ENCODE results near the gene KRTAP22-2.

KRTAP22-2 gene

DNA sequence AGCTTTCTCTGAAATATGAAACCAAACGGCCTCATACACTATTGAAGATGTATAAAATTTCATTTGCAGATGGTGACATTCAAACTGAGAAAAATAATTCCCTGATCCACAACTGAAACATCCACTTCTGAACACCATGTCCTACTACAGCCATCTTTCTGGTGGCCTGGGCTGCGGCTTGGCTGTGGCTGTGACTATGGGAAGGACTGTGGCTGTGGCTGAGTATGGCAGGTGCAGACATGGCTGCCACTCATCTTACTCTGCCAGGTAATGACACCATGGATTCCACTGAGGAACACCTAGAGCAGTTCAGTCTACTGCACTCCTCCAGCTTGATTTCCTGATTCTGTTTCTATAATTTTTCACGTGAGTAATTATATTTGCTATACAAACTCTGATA is 30.3 kb upstream of the KRTAP22-2 start, which contains the start of gene KRTAP20-4:
Gene KRTAP20-4, plus strand, starts transcription at position 106 of the 400 bp plus-strand sequence.
- TF ChIP-seq, protein P1, sequence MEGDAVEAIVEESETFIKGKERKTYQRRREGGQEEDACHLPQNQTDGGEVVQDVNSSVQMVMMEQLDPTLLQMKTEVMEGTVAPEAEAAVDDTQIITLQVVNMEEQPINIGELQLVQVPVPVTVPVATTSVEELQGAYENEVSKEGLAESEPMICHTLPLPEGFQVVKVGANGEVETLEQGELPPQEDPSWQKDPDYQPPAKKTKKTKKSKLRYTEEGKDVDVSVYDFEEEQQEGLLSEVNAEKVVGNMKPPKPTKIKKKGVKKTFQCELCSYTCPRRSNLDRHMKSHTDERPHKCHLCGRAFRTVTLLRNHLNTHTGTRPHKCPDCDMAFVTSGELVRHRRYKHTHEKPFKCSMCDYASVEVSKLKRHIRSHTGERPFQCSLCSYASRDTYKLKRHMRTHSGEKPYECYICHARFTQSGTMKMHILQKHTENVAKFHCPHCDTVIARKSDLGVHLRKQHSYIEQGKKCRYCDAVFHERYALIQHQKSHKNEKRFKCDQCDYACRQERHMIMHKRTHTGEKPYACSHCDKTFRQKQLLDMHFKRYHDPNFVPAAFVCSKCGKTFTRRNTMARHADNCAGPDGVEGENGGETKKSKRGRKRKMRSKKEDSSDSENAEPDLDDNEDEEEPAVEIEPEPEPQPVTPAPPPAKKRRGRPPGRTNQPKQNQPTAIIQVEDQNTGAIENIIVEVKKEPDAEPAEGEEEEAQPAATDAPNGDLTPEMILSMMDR (IDR thresholded peaks at IDR 0.05): no peak
- TF ChIP-seq ZFX (IDR thresholded peaks at IDR 0.05; ENCODE audit: borderline replicate concordance): no peak
- no peak within 1 kb of the TSS for H3K27ac ChIP-seq

DNA sequence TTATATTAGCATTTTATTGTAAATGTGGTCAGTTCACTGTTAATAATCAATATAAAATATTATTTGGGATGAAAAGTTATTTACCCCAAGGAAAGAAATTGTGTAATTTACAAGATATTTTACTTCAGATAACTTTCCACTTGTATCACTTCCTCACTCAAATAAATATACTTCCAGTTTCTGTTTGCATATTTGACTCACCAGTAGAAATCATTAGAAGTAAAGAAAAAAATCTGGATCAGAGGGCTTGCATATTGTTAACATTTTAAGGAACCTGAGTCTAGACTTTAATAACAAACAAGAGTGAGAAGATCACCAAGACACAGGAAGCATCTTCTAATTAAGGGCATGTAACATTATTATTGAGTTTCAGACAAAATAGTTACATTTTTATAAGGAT is 29.9 kb upstream of the KRTAP22-2 start:
- TF ChIP-seq, protein P1 (IDR thresholded peaks at IDR 0.05): no peak
- TF ChIP-seq ZFX (IDR thresholded peaks at IDR 0.05; ENCODE audit: borderline replicate concordance): no peak
- no peak overlapping the region for H3K27ac ChIP-seq

DNA sequence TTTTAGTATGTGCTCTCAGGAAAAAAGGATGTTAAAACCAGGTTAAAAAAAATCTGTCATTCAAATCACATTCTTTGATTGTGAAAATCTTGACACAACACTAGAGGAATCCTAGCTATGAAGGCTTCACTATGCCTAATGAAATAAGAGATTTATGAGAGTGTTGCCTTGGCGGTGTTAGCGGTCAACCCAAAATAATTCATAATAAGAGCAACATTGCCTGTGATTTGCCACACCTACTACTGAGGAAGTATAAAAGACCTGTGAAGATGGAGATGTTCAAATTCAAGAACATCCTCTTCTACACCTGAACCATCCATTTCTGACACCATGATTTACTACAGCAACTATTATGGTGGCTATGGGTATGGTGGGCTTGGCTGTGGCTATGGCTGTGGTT is 25.9 kb upstream of the KRTAP22-2 start, which contains the start of gene KRTAP20-1:
Gene KRTAP20-1, plus strand, starts transcription at position 301 of the 400 bp plus-strand sequence. Its CDS starts 30 bp downstream, at position 331.
- TF ChIP-seq ZFX (IDR thresholded peaks at IDR 0.05; ENCODE audit: borderline replicate concordance): no peak
- TF ChIP-seq, protein P1 (IDR thresholded peaks at IDR 0.05): no peak
- H3K27ac ChIP-seq: no peak within 1 kb of the TSS

DNA sequence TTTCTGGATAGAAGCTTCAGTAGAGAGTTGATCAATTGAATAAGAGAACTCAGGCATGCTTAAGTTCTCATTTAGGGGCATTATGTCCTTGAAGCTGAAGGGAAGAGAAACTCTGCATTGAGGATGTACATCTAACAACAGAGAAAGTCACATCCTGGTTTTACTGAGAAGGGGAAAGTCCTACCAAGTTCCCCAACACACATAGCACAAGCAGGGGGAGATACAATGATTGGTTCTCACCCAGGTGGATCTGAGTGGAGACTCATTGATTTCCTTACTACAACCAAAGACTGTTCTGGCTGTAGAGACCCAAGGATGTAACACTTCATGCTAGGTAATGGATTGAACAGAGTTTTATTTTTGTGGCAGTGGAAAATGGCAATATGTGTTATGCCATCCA is 25.0 kb upstream of the KRTAP22-2 start:
- no peak overlapping the region for H3K27ac ChIP-seq
- no peak for TF ChIP-seq ZFX (IDR thresholded peaks at IDR 0.05; ENCODE audit: borderline replicate concordance)
- TF ChIP-seq, protein P1 (IDR thresholded peaks at IDR 0.05): no peak

DNA sequence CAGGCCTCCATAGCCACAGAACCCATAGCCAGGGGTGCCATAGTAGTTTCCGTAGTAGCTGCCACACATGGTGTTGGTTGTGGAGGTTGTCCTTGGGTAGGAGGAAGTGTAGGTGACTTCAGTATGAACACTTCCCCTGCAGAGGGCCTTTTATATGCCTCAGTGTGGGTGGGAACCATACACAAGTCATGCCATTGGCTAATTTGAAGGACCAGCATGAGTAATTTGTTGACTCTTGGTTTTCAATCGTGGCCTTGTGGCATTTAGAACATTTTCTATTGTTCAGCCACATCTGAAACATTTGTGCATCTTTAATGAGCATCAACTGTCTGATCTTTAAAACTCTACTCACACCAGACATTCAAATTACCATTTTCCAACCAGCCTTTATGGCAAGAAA is 23.6 kb upstream of the KRTAP22-2 start, which contains the start of gene KRTAP6-1:
Gene KRTAP6-1, minus strand, starts transcription at position 95 of the 400 bp plus-strand sequence. Its CDS starts 26 bp downstream, at position 69.
- H3K27ac ChIP-seq: no peak within 1 kb of the TSS
- TF ChIP-seq, protein P1 (IDR thresholded peaks at IDR 0.05): no peak
- TF ChIP-seq ZFX (IDR thresholded peaks at IDR 0.05; ENCODE audit: borderline replicate concordance): no peak

DNA sequence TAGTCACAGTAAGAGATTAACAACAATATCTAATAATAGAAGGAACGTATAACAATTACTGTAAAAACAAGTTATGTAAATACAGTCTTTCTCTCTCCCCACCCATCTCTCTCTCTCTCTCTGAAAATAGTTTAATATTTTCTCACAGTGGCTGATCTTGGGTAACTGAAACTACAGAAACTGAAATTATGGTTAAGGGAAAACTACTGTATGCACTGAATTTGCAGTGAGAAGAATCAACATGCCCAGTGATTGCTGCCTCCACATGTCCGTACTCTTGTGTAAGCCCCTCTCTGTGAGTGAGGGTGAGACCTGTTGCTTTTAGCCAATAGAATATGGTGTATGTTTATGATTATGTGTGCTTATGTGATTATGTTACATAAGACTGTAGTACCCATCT is 21.9 kb upstream of the KRTAP22-2 start:
- TF ChIP-seq, protein P1 (IDR thresholded peaks at IDR 0.05): no peak

DNA sequence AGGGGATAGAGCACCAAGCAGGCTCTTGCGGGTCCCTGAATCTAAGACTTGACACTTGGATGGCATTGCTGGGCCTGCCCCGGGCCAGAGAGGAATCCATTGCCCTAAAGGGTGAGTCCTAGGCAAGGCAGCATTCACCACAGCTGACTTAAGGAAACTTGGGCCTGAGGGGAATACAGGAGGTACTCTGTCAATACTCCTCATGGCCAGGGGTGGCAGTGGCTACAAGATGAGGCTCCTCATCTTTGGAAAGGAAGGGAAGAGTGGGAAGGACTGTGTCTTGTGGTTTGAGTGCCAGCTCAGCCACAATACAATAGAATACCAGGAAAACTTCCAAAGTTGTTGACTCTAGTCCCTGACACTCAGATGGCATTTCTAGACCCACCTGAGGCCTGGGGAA is 15.8 kb upstream of the KRTAP22-2 start:
- TF ChIP-seq, protein P1 (IDR thresholded peaks at IDR 0.05): no peak
- no peak for TF ChIP-seq ZFX (IDR thresholded peaks at IDR 0.05; ENCODE audit: borderline replicate concordance)
- H3K27ac ChIP-seq: no peak overlapping the region

More for the DNA sequence above, 21.9 kb upstream of the KRTAP22-2 start:
- H3K27ac ChIP-seq: no peak overlapping the region

Measured in 22Rv1 (cell line).